Measurements from ENCODE around the gene PRKAR2B.
"Not testable (repeated sequence)": the region's sequence is repeated elsewhere in the genome, so short reads cannot be mapped to it uniquely, and the experiment has no call there.

The PRKAR2B gene

DNA sequence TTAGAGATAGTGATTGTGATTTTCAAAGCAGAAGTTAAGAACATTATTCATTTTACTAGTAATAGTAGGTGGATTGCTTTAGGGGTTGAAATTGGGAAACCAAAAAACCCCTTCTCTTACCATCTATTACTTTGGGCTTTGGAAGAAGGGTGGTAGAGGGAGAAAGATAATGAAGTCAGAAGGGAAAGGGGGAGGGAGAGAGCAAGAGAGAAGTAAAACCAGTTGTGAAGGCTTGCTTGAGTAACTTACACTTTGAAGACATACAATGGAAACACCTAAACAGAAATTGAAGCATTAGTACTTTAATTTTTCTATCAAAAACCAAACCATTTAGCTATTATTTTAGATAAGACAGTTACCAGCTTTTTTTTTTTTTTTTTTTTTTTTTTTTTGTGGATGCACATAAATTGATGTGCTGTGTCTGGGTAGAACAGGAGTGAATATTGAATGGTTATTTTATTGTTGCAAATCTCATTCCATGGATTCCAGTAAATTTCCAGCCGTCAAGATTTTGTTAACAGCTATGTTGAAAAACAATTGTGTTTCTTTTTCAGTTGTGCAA lies 5.5 kb downstream of the PRKAR2B start:
- H3K27ac ChIP-seq: no peak overlapping the region
- no peaks in the 10 kb centered on the region for H3K36me3 ChIP-seq
- no peak overlapping the region for H3K4me3 ChIP-seq (ENCODE audit: low read depth in 1 of 2, low read length in 1 of 2)
- TF ChIP-seq, protein P1, sequence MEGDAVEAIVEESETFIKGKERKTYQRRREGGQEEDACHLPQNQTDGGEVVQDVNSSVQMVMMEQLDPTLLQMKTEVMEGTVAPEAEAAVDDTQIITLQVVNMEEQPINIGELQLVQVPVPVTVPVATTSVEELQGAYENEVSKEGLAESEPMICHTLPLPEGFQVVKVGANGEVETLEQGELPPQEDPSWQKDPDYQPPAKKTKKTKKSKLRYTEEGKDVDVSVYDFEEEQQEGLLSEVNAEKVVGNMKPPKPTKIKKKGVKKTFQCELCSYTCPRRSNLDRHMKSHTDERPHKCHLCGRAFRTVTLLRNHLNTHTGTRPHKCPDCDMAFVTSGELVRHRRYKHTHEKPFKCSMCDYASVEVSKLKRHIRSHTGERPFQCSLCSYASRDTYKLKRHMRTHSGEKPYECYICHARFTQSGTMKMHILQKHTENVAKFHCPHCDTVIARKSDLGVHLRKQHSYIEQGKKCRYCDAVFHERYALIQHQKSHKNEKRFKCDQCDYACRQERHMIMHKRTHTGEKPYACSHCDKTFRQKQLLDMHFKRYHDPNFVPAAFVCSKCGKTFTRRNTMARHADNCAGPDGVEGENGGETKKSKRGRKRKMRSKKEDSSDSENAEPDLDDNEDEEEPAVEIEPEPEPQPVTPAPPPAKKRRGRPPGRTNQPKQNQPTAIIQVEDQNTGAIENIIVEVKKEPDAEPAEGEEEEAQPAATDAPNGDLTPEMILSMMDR (IDR thresholded peaks at IDR 0.05): no peak
- H3K27me3 ChIP-seq: peaks cover 20% of the 10 kb centered on the region
- peaks cover 4 to 7% of the 10 kb centered on the region in 2 experiments for H3K4me1 ChIP-seq (ENCODE audit: control insufficient read depth in 1 of 2, insufficient read depth in 1 of 2, low read depth in 1 of 2, low read length in 1 of 2)
- H3K9me3 ChIP-seq: no peaks in the 10 kb centered on the region

- no peaks in the 10 kb centered on the region for H3K36me3 ChIP-seq
- TF ChIP-seq, protein P1 (IDR thresholded peaks at IDR 0.05): no peak
- no peaks in the 10 kb centered on the region for H3K9me3 ChIP-seq
- peaks cover 7% of the 10 kb centered on the region for H3K27me3 ChIP-seq
- no peak overlapping the region for H3K27ac ChIP-seq
- no peak overlapping the region for H3K4me3 ChIP-seq (ENCODE audit: low read depth in 1 of 2, low read length in 1 of 2)
- no peaks in the 10 kb centered on the region for H3K4me1 ChIP-seq (ENCODE audit: control insufficient read depth in 1 of 2, insufficient read depth in 1 of 2, low read depth in 1 of 2, low read length in 1 of 2)
Measured at GRCh38 chr7:107051376-107051775, 6.9 kb downstream of the PRKAR2B start.

GRCh38 chr7:107054965-107055364 lies 10.5 kb downstream of the PRKAR2B start:
- not testable (repeated sequence) for H3K4me1 ChIP-seq (ENCODE audit: control insufficient read depth in 1 of 2, insufficient read depth in 1 of 2, low read depth in 1 of 2, low read length in 1 of 2); H3K27me3 ChIP-seq; H3K9me3 ChIP-seq; H3K4me3 ChIP-seq (ENCODE audit: low read depth in 1 of 2, low read length in 1 of 2); H3K27ac ChIP-seq; H3K36me3 ChIP-seq

DNA sequence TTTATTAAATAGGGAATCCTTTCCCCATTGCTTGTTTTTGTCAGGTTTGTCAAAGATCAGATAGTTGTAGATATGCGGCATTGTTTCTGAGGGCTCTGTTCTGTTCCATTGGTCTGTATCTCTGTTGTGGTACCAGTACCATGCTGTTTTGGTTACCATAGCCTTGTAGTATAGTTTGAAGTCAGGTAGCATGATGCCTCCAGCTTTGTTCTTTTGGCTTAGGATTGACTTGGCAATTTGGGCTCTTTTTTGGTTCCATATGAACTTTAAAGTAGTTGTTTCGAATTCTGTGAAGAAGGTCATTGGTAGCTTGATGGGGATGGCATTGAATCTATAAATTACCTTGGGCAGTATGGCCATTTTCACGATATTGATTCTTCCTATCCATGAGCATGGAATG lies 11.6 kb downstream of the PRKAR2B start:
- H3K4me1 ChIP-seq (ENCODE audit: control insufficient read depth in 1 of 2, insufficient read depth in 1 of 2, low read depth in 1 of 2, low read length in 1 of 2); H3K27me3 ChIP-seq; H3K9me3 ChIP-seq; H3K4me3 ChIP-seq (ENCODE audit: low read depth in 1 of 2, low read length in 1 of 2); H3K27ac ChIP-seq; H3K36me3 ChIP-seq: not testable (repeated sequence)

DNA sequence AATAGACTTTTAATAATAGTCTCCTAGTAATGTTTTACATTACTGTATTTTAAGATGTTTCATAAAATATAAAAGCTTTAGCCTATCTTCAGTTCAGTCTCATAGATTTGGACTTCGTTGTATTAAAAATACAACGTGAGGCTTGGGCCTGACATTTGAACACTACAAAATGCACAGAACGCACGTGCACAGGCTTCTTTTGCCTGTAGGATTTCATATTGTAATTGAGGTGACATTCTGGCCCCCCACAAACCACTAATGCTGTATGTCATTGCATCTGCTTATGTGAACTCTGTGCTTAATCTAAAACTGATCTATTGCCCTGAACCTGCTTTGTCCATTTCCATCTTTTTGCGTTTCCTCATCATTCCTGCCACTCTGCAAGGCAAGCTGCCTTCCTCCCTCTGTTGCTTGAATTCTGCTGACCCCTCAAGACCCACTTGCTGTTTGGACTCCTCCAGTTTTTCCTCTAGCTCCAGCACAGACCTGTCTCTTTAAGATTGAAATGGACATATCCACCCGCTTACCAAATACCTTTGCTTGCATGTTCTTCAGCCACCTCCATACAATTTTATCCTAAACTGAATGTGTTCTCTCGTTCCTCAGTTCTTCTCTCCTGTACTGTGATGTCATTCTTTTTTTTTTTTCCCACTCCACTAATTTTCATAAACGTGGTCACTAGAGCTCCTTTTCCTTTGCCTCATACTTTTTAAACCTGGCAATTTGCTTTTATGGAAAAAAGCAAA lies 12.4 kb downstream of the PRKAR2B start:
- H3K4me1 ChIP-seq (ENCODE audit: control insufficient read depth in 1 of 2, insufficient read depth in 1 of 2, low read depth in 1 of 2, low read length in 1 of 2): no peaks in the 10 kb centered on the region
- H3K27ac ChIP-seq: no peak overlapping the region
- H3K36me3 ChIP-seq: no peaks in the 10 kb centered on the region
- no peaks in the 10 kb centered on the region for H3K27me3 ChIP-seq
- no peaks in the 10 kb centered on the region for H3K9me3 ChIP-seq
- H3K4me3 ChIP-seq (ENCODE audit: low read depth in 1 of 2, low read length in 1 of 2): no peak overlapping the region
- TF ChIP-seq, protein P1 (IDR thresholded peaks at IDR 0.05): no peak

- Histone ChIP-seq H3K9me3 (no peaks in the 10 kb centered on the region), H3K27me3 (no peaks in the 10 kb centered on the region), H3K4me3 (ENCODE audit: low read depth in 1 of 2, low read length in 1 of 2) (no peak overlapping the region), H3K36me3 (no peaks in the 10 kb centered on the region), H3K4me1 (ENCODE audit: control insufficient read depth in 1 of 2, insufficient read depth in 1 of 2, low read depth in 1 of 2, low read length in 1 of 2) (no peaks in the 10 kb centered on the region), H3K27ac (no peak overlapping the region)
- TF ChIP-seq, protein P1 (IDR thresholded peaks at IDR 0.05): no peak
Measured at GRCh38 chr7:107057474-107057833, 12.9 kb downstream of the PRKAR2B start.

All from neutrophil (primary cell).